AG09309 (cell line): Measurements from ENCODE around the gene BANK1.

Experiments
- DNase-seq: peaks from one replicate; pipeline ENCODE4 v3.0.0-alpha.2; 2010; ENCODE audit warnings: low read depth
- H3K4me3 ChIP-seq: 2 replicates; pipeline ENCODE4 v1.5.1; 2011; ENCODE audit warnings: mild to moderate bottlenecking, low read depth, low read length, moderate library complexity; ENCODE audit not compliant: control insufficient read depth
- CTCF ChIP-seq: IDR thresholded peaks from 2 replicates; pipeline ENCODE4 v1.5.1; 2011; ENCODE audit warnings: mild to moderate bottlenecking, low read depth, low read length, inconsistent platforms; ENCODE audit not compliant: insufficient read depth, control insufficient read depth; ENCODE audit errors: missing control alignments

The BANK1 gene

GRCh38 chr4:101954975-101955678 lies 164.6 kb downstream of the BANK1 start:
- TF ChIP-seq CTCF: no peak
- H3K4me3 ChIP-seq: no peak overlapping the region
- no peak for DNase-seq

GRCh38 chr4:101956068-101956825 lies 165.7 kb downstream of the BANK1 start:
- no peak overlapping the region for H3K4me3 ChIP-seq
- no peak for DNase-seq
- no peak for TF ChIP-seq CTCF

GRCh38 chr4:101958547-101958946 lies 168.0 kb downstream of the BANK1 start:
- TF ChIP-seq CTCF: no peak
- no peak for DNase-seq
- H3K4me3 ChIP-seq: no peak overlapping the region

- no peak for DNase-seq
- no peak overlapping the region for H3K4me3 ChIP-seq
These were observed 169.9 kb downstream of the BANK1 start for GRCh38 chr4:101960431-101960830.

GRCh38 chr4:101961144-101961543 lies 170.6 kb downstream of the BANK1 start:
- TF ChIP-seq CTCF: no peak
- no peak overlapping the region for H3K4me3 ChIP-seq
- no peak for DNase-seq

More at GRCh38 chr4:101960431-101960830, 169.9 kb downstream of the BANK1 start:
- no peak for TF ChIP-seq CTCF

- no peak overlapping the region for H3K4me3 ChIP-seq
- TF ChIP-seq CTCF: no peak
- no peak for DNase-seq
These were observed 177.3 kb downstream of the BANK1 start for GRCh38 chr4:101967697-101968346.
